CD14-positive monocyte (primary cell): ENCODE measurements around the gene TNS2. TPM values are rescaled to one million over a fixed set of nuclear protein-coding genes. Genes with fewer than 3 reads are reported as not detected.

ENCODE experiments used
- DNase-seq, 3 donors: peaks; one replicate each; pipeline ENCODE4 v3.0.0-alpha.2; 2011 to 2022
- H2AFZ ChIP-seq: 2 replicates; pipeline ENCODE4 v1.6.0; 2012; ENCODE audit warnings: mild to moderate bottlenecking, low read depth, low read length, inconsistent platforms; ENCODE audit not compliant: insufficient read depth, poor library complexity, severe bottlenecking
- H3K27ac ChIP-seq, 2 donors: 1 replicate in 1 of 2; 2 replicates in 1 of 2; pipeline ENCODE4 v1.5.1; 2012 to 2013; ENCODE audit warnings: low read length in 2 of 2, control low read depth in 1 of 2, inconsistent platforms in 1 of 2, low read depth in 1 of 2, mild to moderate bottlenecking in 1 of 2
- H3K27me3 ChIP-seq, 2 donors: one replicate each; pipeline versions ENCODE4 v1.6.0 to v1.6.1; 2011 to 2013; ENCODE audit warnings: low read length in 2 of 2; ENCODE audit not compliant: control insufficient read depth in 2 of 2, insufficient read depth in 2 of 2
- H3K36me3 ChIP-seq, 2 donors: replicated peaks in 1 of 2; 1 replicate in 1 of 2; 2 replicates in 1 of 2; pipeline versions ENCODE4 v1.5.1 to v1.6.1; 2012 to 2013; ENCODE audit warnings: low read length in 2 of 2, control low read depth in 1 of 2, inconsistent platforms in 1 of 2, mild to moderate bottlenecking in 1 of 2; ENCODE audit not compliant: insufficient read depth in 2 of 2, control insufficient read depth in 1 of 2
- H3K4me1 ChIP-seq, 2 donors: 1 replicate in 1 of 2; 2 replicates in 1 of 2; pipeline versions ENCODE4 v1.5.1 to v1.6.1; 2012 to 2013; ENCODE audit warnings: low read length in 2 of 2, control low read depth in 1 of 2, inconsistent platforms in 1 of 2, mild to moderate bottlenecking in 1 of 2, moderate library complexity in 1 of 2; ENCODE audit not compliant: insufficient read depth in 2 of 2, control insufficient read depth in 1 of 2
- H3K4me2 ChIP-seq: replicated peaks from 2 replicates; pipeline ENCODE3; 2012; ENCODE audit warnings: low read length, moderate library complexity, mild to moderate bottlenecking; ENCODE audit not compliant: poor library complexity, severe bottlenecking; ENCODE audit errors: extremely low read depth
- H3K4me3 ChIP-seq, 3 experiments: fragments of 200-600 bp in 1 of 3; sonication (generic) in 1 of 3; replicated peaks in 1 of 3; 1 replicate in 2 of 3; 2 replicates in 1 of 3; pipeline ENCODE4 v1.5.1; 2011 to 2013; ENCODE audit warnings: low read length in 3 of 3, mild to moderate bottlenecking in 3 of 3, control low read depth in 2 of 3, low read depth in 2 of 3, inconsistent platforms in 1 of 3, moderate library complexity in 1 of 3
- H3K79me2 ChIP-seq: 2 replicates; pipeline ENCODE4 v1.6.0; 2012; ENCODE audit warnings: mild to moderate bottlenecking, control low read depth, inconsistent platforms, low read length, moderate library complexity; ENCODE audit not compliant: insufficient read depth
- H3K9ac ChIP-seq: 2 replicates; pipeline ENCODE4 v1.6.0; 2017; ENCODE audit warnings: low read length, mild to moderate bottlenecking; ENCODE audit not compliant: insufficient read depth, poor library complexity, severe bottlenecking
- H3K9me3 ChIP-seq, 2 donors: replicated peaks in 1 of 2; 1 replicate in 1 of 2; 2 replicates in 1 of 2; pipeline versions ENCODE4 v1.5.1 to v1.6.1; 2012 to 2013; ENCODE audit warnings: low read length in 2 of 2, control low read depth in 1 of 2; ENCODE audit not compliant: control insufficient read depth in 1 of 2, insufficient read depth in 1 of 2
- H4K20me1 ChIP-seq: 2 replicates; pipeline ENCODE4 v1.6.0; 2012; ENCODE audit warnings: mild to moderate bottlenecking, low read length, control low read depth, moderate library complexity; ENCODE audit not compliant: insufficient read depth
- H3K27ac Mint-ChIP-seq, 7 donors: one replicate each; pipeline ENCODE4 v1.8.0; 2020; ENCODE audit warnings: mild to moderate bottlenecking in 7 of 7, mixed read lengths in 7 of 7, moderate library complexity in 6 of 7, inconsistent platforms in 2 of 7
- H3K27me3 Mint-ChIP-seq, 3 donors: one replicate each; pipeline ENCODE4 v1.8.0; 2021 to 2022; ENCODE audit warnings: low read depth in 3 of 3, mild to moderate bottlenecking in 3 of 3, mixed read lengths in 3 of 3, moderate library complexity in 3 of 3, inconsistent platforms in 1 of 3
- H3K36me3 Mint-ChIP-seq, 2 donors: one replicate each; pipeline ENCODE4 v1.8.0; 2020; ENCODE audit warnings: mixed read lengths in 2 of 2, inconsistent platforms in 1 of 2, mild to moderate bottlenecking in 1 of 2
- H3K4me1 Mint-ChIP-seq: one replicate; pipeline ENCODE4 v1.8.0; 2020; ENCODE audit warnings: mild to moderate bottlenecking, mixed read lengths
- H3K4me3 Mint-ChIP-seq, 2 donors: one replicate each; pipeline ENCODE4 v1.8.0; 2020; ENCODE audit warnings: mild to moderate bottlenecking in 2 of 2, mixed read lengths in 2 of 2, moderate library complexity in 1 of 2
- H3K9me3 Mint-ChIP-seq, 7 donors: one replicate each; pipeline ENCODE4 v1.8.0; 2020 to 2022; ENCODE audit warnings: mixed read lengths in 7 of 7, mild to moderate bottlenecking in 6 of 7, moderate library complexity in 6 of 7, inconsistent platforms in 2 of 7
- WGBS: methylation state at CpG from one replicate; pipeline ENCODE4 v1.1.5; 2013; ENCODE audit warnings: missing lambda C conversion rate; ENCODE audit not compliant: insufficient coverage; 5-methylcytosine and 5-hydroxymethylcytosine counted together
- intact Hi-C, 2 donors: fragments of 100-400 bp; cut with micrococcal nuclease; formaldehyde crosslinking; loops; one replicate each; pipeline versions ENCODE4 v1.15.0 to v1.15.1; 2023
- polyA plus RNA-seq, 3 donors: library from polyadenylated mRNA; depleted of rRNA in 1 of 3; unstranded in 2 of 3; stranded (reverse) in 1 of 3; fragments of 300-500 nt in 2 of 3; fragments of >200 nt in 1 of 3; fragmentation: Illumina TruSeq in 2 of 3; gene quantifications; 1 replicate in 2 of 3; 2 replicates in 1 of 3; pipeline ENCODE4 v1.2.3, GENCODE V29; 2012 to 2021
- TF ChIP-seq, protein P1 (sequence below): fragments of 200-600 bp; IDR thresholded peaks from one replicate; pipeline ENCODE4 v1.8.0; 2022; ENCODE audit warnings: antibody characterized with exemption, mild to moderate bottlenecking

The TNS2 gene
- polyA plus RNA-seq, 3 donors, result 0.05 to 0.43 (median 0.36) TPM

DNA sequence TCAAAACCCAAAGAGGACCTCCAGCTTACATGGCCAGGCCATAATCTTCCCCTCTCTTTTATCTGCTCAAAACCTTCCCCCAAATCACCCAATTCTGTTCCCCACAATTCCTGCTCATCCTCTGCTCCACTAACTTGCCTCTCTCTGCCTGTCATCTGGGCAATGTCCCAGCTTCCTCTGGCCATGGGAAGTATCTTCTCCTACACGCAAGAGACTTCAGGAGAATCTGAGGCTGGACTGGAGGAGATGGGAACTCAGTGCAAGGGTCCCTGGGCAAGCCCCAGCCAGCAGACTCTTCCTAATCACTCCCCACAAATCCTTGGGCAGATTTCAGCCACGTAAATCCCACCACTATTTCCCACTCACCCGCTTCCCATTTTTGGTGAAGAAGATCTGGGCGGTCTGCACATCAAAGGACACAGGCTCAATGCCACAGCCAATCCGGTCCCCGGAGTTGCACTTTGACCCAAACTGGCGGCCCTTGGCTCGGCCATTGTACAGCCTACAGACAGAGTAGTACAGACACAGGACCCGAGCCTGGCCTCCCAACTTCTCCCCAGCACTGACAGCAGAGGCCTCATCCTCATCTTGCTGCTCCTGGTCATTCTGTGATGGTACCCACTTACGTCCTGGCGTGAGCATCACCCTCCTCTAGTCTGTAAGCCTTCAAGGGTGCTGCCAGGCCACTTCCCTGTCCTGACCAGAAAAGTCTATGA is 24.6 kb downstream of the TNS2 start:
- Mint-ChIP-seq H3K9me3 (no peaks in the 10 kb centered on the region), H3K36me3 (peaks cover 72 to 77% of the 10 kb centered on the region in 2 donors), H3K4me1 (peaks cover 50% of the 10 kb centered on the region), H3K4me3 (no peak overlapping the region), H3K27me3 (no peaks in the 10 kb centered on the region), H3K27ac (peak overlapping the region in 4 of 7 donors; percentile 7 to 68 (median 34))
- Histone ChIP-seq H3K9me3 (no peaks in the 10 kb centered on the region), H2AFZ (no peak overlapping the region), H4K20me1 (peaks cover 22% of the 10 kb centered on the region), H3K4me2 (no peak overlapping the region), H3K79me2 (peaks cover 28% of the 10 kb centered on the region), H3K27ac (no peak overlapping the region), H3K4me3 (no peak overlapping the region), H3K9ac (no peak overlapping the region), H3K4me1 (peaks cover 37 to 53% of the 10 kb centered on the region in 2 donors), H3K36me3 (peaks cover 58 to 71% of the 10 kb centered on the region in 2 donors), H3K27me3 (no peaks in the 10 kb centered on the region)
- 97% methylated on average over 7 of the region's 11 CpGs for WGBS
- intact Hi-C loops, result no loop called here
- TF ChIP-seq, protein P1, sequence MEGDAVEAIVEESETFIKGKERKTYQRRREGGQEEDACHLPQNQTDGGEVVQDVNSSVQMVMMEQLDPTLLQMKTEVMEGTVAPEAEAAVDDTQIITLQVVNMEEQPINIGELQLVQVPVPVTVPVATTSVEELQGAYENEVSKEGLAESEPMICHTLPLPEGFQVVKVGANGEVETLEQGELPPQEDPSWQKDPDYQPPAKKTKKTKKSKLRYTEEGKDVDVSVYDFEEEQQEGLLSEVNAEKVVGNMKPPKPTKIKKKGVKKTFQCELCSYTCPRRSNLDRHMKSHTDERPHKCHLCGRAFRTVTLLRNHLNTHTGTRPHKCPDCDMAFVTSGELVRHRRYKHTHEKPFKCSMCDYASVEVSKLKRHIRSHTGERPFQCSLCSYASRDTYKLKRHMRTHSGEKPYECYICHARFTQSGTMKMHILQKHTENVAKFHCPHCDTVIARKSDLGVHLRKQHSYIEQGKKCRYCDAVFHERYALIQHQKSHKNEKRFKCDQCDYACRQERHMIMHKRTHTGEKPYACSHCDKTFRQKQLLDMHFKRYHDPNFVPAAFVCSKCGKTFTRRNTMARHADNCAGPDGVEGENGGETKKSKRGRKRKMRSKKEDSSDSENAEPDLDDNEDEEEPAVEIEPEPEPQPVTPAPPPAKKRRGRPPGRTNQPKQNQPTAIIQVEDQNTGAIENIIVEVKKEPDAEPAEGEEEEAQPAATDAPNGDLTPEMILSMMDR, result no peak
- no peak for DNase-seq

DNA sequence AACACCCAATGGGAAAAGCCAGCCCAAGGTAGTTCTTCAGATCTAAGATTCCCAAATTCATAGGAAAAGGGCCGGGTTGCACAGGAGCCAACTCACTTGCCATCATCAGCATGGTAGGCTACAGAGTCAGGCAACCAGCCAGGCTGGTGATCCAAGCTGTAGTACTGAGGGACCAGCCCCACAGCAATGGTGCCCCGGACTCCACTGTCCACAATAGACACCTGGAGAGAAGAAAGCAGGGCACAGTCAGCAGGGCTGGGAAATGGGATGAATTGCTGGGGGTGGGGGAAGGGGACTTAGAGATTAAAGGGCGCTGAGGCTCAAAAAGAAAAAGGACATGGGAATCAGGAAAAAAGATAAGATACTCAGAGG is 25.1 kb downstream of the TNS2 start:
- WGBS, result 93% methylated on average over 3 of the region's 3 CpGs
- Histone ChIP-seq H4K20me1 (peaks cover 18% of the 10 kb centered on the region), H3K79me2 (peaks cover 28% of the 10 kb centered on the region), H3K27ac (no peak overlapping the region), H3K36me3 (peaks cover 53 to 66% of the 10 kb centered on the region in 2 donors), H3K27me3 (no peaks in the 10 kb centered on the region), H3K4me3 (no peak overlapping the region), H2AFZ (no peak overlapping the region), H3K9ac (no peak overlapping the region), H3K4me1 (peaks cover 41 to 57% of the 10 kb centered on the region in 2 donors), H3K4me2 (no peak overlapping the region), H3K9me3 (no peaks in the 10 kb centered on the region)
- intact Hi-C loops, result no loop called here
- TF ChIP-seq, protein P1, result no peak
- peak overlapping the region in 4 of 7 donors; percentile 3 to 51 (median 25) for H3K27ac Mint-ChIP-seq
- no peaks in the 10 kb centered on the region for H3K27me3 Mint-ChIP-seq
- no peaks in the 10 kb centered on the region for H3K9me3 Mint-ChIP-seq
- H3K4me3 Mint-ChIP-seq, result no peak overlapping the region
- peaks cover 54% of the 10 kb centered on the region for H3K4me1 Mint-ChIP-seq
- H3K36me3 Mint-ChIP-seq, result peaks cover 67 to 72% of the 10 kb centered on the region in 2 donors
- DNase-seq, result no peak
